Gastroesophageal sphincter (tissue), 4 donors: Measurements from ENCODE around the gene OR9G4. TPM values are rescaled to one million over a fixed set of nuclear protein-coding genes. Genes with fewer than 3 reads are reported as not detected.

Experiments used
- ATAC-seq: fragments of 150-250 bp; one replicate; pipeline ENCODE4 v1.9.1; 2016; ENCODE audit warnings: mild to moderate bottlenecking, moderate library complexity
- H3K27ac ChIP-seq, 4 donors: fragments of 200-600 bp; sonication (generic) in 3 of 4; 1 replicate in 3 of 4; 2 replicates in 1 of 4; pipeline ENCODE4 v1.5.1; 2016 to 2019
- H3K27me3 ChIP-seq: fragments of 200-600 bp; sonication (generic); one replicate; pipeline ENCODE4 v1.5.1; 2019
- H3K36me3 ChIP-seq, 2 donors: fragments of 200-600 bp; sonication (generic); one replicate each; pipeline ENCODE4 v1.5.1; 2019; ENCODE audit warnings: control low read depth in 1 of 2
- H3K4me1 ChIP-seq, 3 donors: fragments of 200-600 bp; sonication (generic); 1 replicate in 2 of 3; 2 replicates in 1 of 3; pipeline ENCODE4 v1.5.1; 2016 to 2019; ENCODE audit warnings: control low read depth in 2 of 3
- H3K4me3 ChIP-seq, 2 donors: fragments of 200-600 bp; sonication (generic); one replicate each; pipeline ENCODE4 v1.5.1; 2019; ENCODE audit warnings: mild to moderate bottlenecking in 1 of 2, moderate library complexity in 1 of 2
- H3K9me3 ChIP-seq, 3 donors: fragments of 200-600 bp; sonication (generic); one replicate each; pipeline ENCODE4 v1.5.1; 2017 to 2019; ENCODE audit warnings: control low read depth in 2 of 3
- CTCF ChIP-seq, 4 experiments: fragments of 200-600 bp in 2 of 4; fragments of 450-650 bp in 2 of 4; sonication (generic) in 1 of 4; IDR thresholded peaks; one replicate each; pipeline ENCODE4 v1.5.1; 2017 to 2019; ENCODE audit warnings: antibody characterized with exemption in 4 of 4, mild to moderate bottlenecking in 2 of 4, moderate library complexity in 2 of 4
- EP300 ChIP-seq: sonication (generic); formaldehyde crosslinking; IDR thresholded peaks from one replicate; pipeline ENCODE4 v1.6.1; 2017; ENCODE audit warnings: antibody characterized with exemption, mild to moderate bottlenecking
- POLR2A ChIP-seq, 2 donors: fragments of 450-650 bp; IDR thresholded peaks; one replicate each; pipeline ENCODE4 v1.6.1; 2017; ENCODE audit warnings: antibody characterized with exemption in 2 of 2, mild to moderate bottlenecking in 2 of 2, moderate library complexity in 1 of 2
- POLR2AphosphoS5 ChIP-seq: sonication (generic); formaldehyde crosslinking; IDR thresholded peaks from one replicate; pipeline ENCODE4 v1.6.1; 2017; ENCODE audit warnings: antibody characterized with exemption
- WGBS, 2 donors: methylation state at CpG; one replicate each; pipeline ENCODE4 v1.1.5; 2018; ENCODE audit warnings: low coverage in 1 of 2; 5-methylcytosine and 5-hydroxymethylcytosine counted together
- total RNA-seq, 4 donors: library from RNA; depleted of rRNA; stranded (reverse); fragments of >200 nt; gene quantifications; one replicate each; pipeline ENCODE4 v1.1.0, GENCODE V29; 2016

Gene OR9G4
- not detected for total RNA-seq

- 17 to 69% methylated on average over 1 of the region's 1 CpG for WGBS, 2 donors
- TF ChIP-seq POLR2AphosphoS5 (no peak), CTCF (IDR thresholded peaks at IDR 0.05) (no peak), POLR2A (IDR thresholded peaks at IDR 0.05) (no peak), EP300 (no peak)
- H3K36me3 ChIP-seq, result no peaks in the 10 kb centered on the region
- H3K4me3 ChIP-seq, result no peak within 1 kb of the TSS
- no peak for ATAC-seq
- peaks cover 0 to 4% (median 0%) of the 10 kb centered on the region in 3 donors for H3K9me3 ChIP-seq
- no peak within 1 kb of the TSS for H3K27ac ChIP-seq
- no peaks in the 10 kb centered on the region for H3K4me1 ChIP-seq
- H3K27me3 ChIP-seq, result no peaks in the 10 kb centered on the region
Observed at GRCh38 chr11:56748597-56748996, at the start of gene OR9G4. Gene OR9G4 (minus strand): TSS chr11:56748697. CDS start chr11:56743766, 4,931 bp downstream.

GRCh38 chr11:56783448-56784041, 35.0 kb upstream of the OR9G4 start:
- H3K27ac ChIP-seq, result no peak overlapping the region
- H3K36me3 ChIP-seq, result no peaks in the 10 kb centered on the region
- no peaks in the 10 kb centered on the region for H3K4me1 ChIP-seq
- H3K4me3 ChIP-seq, result no peak overlapping the region
- WGBS, 2 donors, result 3 to 7% methylated on average over 6 of the region's 6 CpGs
- TF ChIP-seq POLR2AphosphoS5 (no peak), POLR2A (IDR thresholded peaks at IDR 0.05) (no peak), CTCF (IDR thresholded peaks at IDR 0.05) (peak; percentile 12 to 60 (median 30)), EP300 (no peak)
- no peaks in the 10 kb centered on the region for H3K27me3 ChIP-seq
- no peak for ATAC-seq
- H3K9me3 ChIP-seq, result no peaks in the 10 kb centered on the region

- Histone ChIP-seq H3K9me3 (no peaks in the 10 kb centered on the region), H3K4me3 (no peak overlapping the region), H3K27ac (no peak overlapping the region), H3K27me3 (no peaks in the 10 kb centered on the region), H3K4me1 (no peaks in the 10 kb centered on the region), H3K36me3 (no peaks in the 10 kb centered on the region)
- WGBS, 2 donors, result 93 to 95% methylated on average over 6 to 10 of the region's 10 CpGs
- no peak for TF ChIP-seq POLR2A (IDR thresholded peaks at IDR 0.05)
- no peak for TF ChIP-seq EP300
- TF ChIP-seq POLR2AphosphoS5, result no peak
- TF ChIP-seq CTCF (IDR thresholded peaks at IDR 0.05), result no peak
- ATAC-seq, result no peak
Observed at GRCh38 chr11:56782167-56782847, 33.8 kb upstream of the OR9G4 start.

GRCh38 chr11:56776809-56777208, 28.3 kb upstream of the OR9G4 start:
- H3K9me3 ChIP-seq, result no peaks in the 10 kb centered on the region
- no peaks in the 10 kb centered on the region for H3K27me3 ChIP-seq
- H3K36me3 ChIP-seq, result no peaks in the 10 kb centered on the region
- H3K4me1 ChIP-seq, result no peaks in the 10 kb centered on the region
- no peak for TF ChIP-seq CTCF (IDR thresholded peaks at IDR 0.05)
- no peak for TF ChIP-seq POLR2A (IDR thresholded peaks at IDR 0.05)
- TF ChIP-seq POLR2AphosphoS5, result no peak
- no peak for TF ChIP-seq EP300
- no peak for ATAC-seq
- H3K27ac ChIP-seq, result no peak overlapping the region
- no peak overlapping the region for H3K4me3 ChIP-seq

- no peak for TF ChIP-seq EP300
- no peak for TF ChIP-seq CTCF (IDR thresholded peaks at IDR 0.05)
- no peak for TF ChIP-seq POLR2A (IDR thresholded peaks at IDR 0.05)
- TF ChIP-seq POLR2AphosphoS5, result no peak
- Histone ChIP-seq H3K4me3 (no peak overlapping the region), H3K9me3 (no peaks in the 10 kb centered on the region), H3K4me1 (no peaks in the 10 kb centered on the region), H3K27me3 (no peaks in the 10 kb centered on the region), H3K27ac (no peak overlapping the region), H3K36me3 (no peaks in the 10 kb centered on the region)
- no peak for ATAC-seq
- whole genome bisulfite sequencing, 2 donors, result 71 to 76% methylated on average over 4 of the region's 4 CpGs
Observed at GRCh38 chr11:56764976-56765375, 16.5 kb upstream of the OR9G4 start.
